Measurements from ENCODE around the gene MTCH2.
A peak's percentile ranks its signal among the peaks of the same experiment; 100 is the strongest.

MTCH2 gene

DNA sequence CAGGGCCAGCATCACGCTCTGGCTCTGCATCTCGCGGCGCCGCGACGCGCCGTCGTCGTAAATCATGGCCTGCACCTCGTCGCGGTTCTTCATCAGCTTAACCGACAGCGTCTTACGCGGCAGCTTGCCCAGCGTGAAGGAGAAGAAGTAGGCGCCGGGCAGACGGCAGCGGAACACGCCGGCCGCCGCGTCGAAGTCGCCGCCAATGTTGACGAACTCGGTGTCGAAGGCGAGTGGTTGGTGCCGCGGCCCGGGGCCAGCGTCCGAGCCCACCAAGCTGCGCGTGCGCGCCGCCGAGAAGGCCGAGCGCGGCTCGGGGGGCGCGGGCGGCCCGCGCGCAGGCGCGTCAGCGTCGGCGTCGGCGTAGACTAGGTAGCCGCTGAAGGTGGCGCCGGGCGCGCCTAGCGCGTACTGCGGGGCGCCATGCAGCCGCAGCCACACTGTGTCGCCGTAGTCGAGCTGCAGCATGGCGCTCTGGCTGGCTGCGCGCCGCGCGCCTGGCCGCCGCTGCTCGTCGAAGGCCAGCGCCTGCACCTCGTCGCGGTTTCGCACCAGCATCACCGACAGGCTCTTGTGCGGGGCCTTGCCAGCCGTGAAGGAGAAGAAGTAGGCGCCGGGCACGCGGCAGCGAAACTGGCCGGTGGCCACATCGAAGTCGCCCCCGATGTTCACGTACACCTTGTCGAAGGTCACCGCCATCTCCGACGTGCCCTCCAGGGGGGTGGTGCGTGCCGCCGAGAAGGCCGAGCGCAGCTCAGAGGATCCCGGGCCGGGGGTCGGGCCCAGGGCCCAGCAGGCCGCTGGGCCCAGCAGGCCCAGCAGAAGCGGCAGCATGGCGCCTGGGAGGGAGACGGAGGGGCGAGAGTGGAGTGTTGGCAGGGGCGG, 52.1 kb downstream of the MTCH2 start:
- DNase-seq (ENCODE audit: low read depth, low spot score) = peak; percentile 70

DNA sequence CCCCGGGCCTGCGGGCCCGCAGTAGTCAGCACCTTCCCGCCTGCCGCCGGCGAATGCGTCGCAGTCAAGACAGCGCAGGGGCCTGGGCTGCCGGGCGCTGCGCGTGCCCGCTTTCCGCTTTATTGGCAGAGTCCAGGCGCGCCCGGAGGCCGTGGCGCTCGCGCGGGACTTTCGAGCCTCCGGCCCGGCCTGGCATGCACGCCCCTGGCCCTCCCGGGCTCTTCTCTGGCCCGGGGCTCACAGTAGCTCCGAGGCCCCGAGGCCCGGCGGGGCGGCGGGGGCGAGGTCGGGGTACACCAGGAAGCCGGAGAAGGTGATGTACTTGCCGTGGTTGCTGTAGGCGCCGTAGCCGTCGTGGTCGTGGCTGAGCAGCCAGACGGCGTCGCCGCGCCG, 52.8 kb downstream of the MTCH2 start:
- no peak for DNase-seq (ENCODE audit: low read depth, low spot score)

DNA sequence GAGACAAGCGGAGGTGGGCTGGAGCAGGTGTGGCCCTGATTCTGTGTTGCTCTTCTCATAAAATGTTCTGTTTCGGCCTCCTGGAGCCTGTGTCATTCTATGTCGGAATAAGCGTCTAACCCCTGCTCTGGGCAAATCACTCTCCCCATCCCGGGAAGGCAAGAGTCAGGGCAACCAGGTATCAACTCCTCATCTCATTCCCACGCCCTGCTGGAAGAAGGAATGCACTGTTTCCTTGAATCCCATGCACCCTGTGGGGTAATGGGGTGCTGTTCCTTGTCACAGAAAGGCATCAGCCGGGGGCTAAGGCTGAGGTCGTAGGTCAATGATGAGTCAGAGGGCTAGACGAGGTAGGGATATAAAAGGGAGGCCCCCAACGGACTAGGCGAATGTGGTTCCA, 53.2 kb downstream of the MTCH2 start:
- DNase-seq (ENCODE audit: low read depth, low spot score) = no peak

DNA sequence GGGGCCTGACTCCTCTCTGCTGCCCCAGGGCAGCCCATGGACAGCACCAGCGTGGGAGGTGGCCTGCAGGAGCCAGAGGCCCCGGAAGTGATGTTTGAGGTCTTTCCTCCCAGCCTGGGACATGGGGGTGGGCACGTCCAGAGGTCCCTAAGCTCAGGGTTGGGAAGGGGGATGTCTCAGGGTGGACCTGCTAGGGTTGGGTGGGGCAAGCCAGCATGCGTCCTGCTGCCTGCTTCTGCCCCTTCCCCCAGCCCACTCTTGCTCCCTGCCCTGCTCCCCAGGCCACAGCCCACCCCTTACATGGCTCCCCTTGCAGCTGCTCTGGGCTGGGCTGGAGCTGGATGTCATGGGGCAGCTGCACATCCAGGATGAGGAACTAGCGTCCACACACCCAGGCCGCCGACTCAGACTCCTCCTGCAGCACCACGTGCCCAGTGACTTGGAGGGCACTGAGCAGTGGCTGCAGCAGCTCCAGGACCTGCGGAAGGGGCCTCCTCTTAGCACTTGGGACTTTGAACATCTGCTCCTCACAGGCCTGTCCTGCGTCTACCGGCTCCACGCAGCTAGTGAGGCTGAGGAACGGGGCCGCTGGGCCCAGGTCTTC, 54.5 kb downstream of the MTCH2 start:
- no peak for DNase-seq (ENCODE audit: low read depth, low spot score)

DNA sequence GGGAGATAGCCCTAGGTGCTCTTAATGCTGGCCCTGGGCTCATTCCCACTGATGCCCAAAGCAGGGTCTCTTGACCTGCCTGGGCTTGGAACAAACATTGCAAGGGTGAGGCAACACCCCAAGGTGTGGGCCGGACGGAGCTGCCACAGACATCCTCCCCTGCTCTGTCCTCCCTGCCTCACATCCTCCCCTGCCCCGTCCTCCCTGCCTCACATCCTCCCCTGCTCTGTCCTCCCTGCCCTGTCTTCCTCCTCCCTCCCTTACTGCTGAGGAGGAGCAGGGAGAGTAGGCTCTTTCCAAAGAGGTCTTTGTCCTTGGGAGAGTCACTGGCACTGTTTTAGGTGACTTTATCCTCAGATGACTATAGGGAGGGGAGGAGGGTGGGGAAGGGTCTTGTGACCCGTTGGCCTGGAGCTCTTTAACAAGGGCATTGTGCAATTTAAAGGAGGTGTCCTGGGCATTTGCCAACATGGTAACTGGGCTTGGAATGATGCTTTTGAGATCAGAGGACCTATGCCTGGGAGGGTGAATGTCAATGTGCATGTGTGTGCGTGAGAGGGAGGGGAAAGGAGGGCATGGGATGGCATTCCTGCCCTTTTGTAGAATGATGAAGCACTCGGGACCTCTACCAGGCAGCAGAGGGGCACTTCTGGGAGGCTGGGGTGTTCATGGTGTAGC, 55.2 kb downstream of the MTCH2 start:
- no peak for DNase-seq (ENCODE audit: low read depth, low spot score)

DNA sequence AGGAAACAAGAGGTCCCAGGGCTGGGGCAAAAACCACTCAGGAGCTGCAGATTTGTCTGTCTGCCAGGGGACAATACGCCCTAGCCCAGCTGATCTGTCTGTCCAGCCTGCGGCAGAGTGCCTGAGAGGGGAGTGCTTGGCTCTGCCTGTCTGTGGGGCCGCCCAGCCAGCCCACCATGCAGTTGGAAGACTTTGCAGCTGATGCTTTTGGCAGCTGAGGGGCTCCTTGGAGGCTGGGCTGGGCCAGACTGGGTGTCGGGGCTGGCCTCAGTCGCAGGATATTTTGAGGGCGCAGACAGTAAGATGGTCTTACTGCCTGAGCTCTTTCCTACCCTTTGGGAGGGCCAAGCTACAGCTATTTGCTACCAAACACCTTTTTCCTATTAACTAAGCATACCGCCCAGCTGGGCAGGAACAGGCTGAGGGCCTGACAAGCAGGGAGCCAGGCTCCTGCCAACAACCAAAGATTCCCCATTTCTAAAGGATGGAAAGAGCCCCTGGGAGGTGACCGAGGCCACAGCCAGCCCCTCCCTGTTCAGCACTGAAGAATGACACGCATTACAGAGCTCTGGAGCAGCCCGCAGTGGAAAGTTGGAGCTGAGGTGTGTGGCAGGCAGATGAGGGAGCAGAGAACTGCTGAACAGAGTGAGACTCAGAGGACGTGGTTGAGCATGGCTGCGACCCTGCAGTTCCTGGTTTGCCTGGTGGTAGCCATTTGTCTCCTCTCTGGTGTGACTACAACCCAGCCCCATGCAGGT, 56.1 kb downstream of the MTCH2 start, which contains the start of gene FAM180B:
FAM180B (plus strand) TSS at position 581 of the 758 bp plus-strand sequence; CDS start at position 672, 91 bp downstream.
- DNase-seq (ENCODE audit: low read depth, low spot score) = no peak

DNA sequence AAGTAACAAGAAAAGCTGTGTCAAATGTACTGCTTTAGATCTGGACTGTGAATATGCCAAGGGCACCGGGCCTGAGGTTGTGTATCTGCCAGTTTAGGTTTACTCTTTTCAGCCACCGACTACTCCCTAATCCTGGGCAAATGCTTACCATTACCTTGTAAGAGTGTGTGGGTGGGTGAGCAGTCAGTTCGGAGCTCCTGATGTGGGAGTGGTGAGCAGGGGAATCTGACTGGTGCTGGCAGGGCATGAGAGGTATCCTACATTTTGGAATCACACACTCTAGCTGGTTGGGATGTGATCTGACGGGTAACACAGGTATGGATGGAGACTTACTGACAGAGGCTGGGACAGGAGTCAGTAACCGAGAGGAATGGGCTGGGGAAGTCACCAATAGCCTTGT, 58.5 kb downstream of the MTCH2 start:
- no peak for DNase-seq (ENCODE audit: low read depth, low spot score)

DNA sequence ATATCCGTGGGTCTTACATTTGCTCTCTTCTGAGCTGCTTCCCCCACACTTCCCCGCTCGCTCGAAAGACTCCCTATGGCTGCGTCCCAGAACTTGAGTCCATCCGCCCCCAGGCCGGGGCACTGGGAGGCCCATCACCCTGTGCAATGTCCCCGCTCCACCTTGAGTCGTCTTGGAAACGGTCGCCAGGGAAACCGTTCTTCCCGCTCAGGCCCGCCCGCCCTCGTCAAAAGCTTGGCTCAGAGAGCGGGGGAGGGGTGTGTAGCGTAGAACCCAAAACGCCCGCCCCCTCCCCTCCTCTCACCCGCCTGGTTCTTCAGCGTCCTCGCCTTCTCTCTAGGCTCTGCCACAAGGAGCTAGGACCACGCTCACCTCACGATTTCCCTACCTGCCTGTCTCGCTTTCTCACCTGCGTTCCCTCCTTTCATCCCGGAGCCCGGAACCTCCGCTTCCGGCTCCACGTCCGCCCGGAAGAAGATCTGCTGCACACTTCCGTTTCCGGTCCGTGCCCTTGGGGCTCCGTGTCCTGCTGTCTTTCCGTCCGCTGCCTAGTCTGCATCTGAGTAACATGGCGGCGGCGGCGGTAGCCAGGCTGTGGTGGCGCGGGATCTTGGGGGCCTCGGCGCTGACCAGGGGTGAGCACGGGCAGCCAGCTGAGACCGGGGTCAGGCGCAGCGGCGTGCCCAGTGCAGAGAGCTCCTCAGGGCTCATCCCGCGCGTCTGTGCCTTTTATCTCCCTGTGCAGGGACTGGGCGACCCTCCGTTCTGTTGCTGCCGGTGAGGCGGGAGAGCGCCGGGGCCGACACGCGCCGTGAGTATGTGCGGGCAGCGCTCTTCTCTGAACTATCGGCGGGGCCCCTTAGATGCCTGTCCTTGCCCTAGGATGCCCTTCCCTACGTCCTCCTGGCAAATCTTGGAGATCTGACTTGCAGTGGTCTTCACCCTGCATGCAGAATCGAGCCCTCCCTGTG, 63.5 kb downstream of the MTCH2 start, which contains the start of the genes KBTBD4 and NDUFS3:
KBTBD4 (minus strand) TSS at position 447 of the 971 bp plus-strand sequence; CDS start at position 428, 19 bp downstream.
NDUFS3 (plus strand) TSS at position 551 of the 971 bp plus-strand sequence; CDS start at position 569, 18 bp downstream.
- peak; percentile 96 for DNase-seq (ENCODE audit: low read depth, low spot score)

DNA sequence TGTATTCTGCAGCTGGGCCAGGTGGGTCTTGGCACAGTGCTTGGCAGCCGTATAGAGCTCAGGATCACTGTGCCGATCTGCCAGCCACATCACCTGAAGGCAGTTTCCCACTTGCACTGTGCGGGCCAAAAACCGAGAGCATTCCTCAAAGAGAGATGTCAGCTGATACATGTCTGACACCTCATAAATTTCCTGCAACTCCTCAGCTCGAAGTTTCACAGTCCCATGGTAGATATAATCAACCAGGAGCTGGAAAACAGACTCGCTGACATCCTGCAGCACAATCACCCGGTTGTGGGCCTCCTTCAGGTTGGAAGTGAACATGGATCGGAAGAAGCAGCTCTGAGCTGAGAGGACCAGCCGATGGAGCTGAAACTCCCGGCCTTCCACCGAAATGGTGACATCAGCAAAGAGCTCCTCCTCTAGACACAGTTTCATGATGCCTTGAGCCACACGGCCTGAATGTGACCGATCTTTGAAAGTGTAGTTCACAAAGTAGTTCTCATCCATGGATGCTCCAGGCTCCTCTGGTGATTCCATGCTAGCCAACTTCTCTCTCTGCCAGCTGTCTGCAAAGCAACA, 64.8 kb downstream of the MTCH2 start:
- no peak for DNase-seq (ENCODE audit: low read depth, low spot score)

DNA sequence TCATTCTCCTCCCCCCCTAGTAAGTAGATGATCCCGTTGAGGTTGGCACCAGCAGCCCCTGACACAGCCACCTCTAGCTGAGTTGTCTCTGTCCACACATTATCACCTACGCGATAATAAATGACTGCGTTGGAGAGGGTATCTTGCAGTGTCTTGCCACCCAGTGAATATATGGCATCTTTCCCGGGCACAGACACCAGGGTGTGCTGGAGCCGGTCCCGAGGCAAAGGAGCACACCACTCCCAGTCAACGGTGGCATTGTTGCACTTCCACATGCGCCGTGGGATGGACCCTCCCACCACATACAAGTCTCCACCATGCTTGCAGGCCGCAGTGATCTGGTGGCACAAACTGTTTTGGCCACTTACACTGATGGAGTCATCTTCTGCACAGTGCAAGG, 69.0 kb downstream of the MTCH2 start:
- DNase-seq (ENCODE audit: low read depth, low spot score) = no peak

DNA sequence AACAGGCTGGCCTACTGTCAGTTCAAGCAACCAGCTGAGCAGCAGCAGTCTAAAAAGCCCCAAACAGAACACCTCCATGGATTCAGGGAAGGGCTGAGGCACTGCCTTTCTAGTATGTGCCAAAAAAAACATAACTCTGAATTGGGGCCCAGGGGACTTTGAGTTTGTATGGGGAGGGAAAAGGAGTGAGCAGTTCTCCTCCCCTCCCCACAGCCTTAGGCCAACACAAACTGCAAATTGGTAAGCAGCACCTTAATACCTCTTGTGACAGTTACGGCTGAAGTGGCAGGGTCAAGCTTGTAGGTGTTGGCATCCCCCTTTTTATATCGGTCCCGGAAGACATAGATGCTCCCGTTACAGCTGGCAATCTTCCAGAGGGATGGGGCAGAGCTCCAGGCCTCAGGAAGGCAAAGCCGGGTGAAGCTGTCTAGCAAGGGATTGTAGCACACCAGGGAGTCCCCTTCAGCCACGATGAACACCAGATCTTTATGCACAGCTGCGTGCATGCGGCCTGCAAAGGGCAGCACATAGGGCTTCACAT, 69.6 kb downstream of the MTCH2 start:
- DNase-seq (ENCODE audit: low read depth, low spot score) = no peak

DNA sequence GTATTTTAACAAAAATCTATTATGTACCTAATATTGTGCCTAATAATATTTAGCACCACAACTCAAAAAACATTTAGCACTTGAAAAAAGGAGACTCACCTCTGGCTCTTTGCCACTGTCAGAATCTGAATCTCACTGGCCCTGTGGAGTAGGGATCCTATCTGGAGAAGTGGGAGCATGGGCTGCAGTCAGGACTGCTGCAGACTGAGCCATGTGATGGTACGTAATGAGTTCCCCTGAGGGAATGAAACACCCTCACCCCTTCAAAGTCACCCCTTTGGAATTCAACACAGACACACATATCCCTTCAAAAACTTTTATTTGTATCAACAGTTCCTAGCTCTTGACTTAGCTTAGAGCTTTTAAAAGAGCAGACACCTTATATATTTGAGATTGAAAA, 70.5 kb downstream of the MTCH2 start:
- DNase-seq (ENCODE audit: low read depth, low spot score) = no peak

DNA sequence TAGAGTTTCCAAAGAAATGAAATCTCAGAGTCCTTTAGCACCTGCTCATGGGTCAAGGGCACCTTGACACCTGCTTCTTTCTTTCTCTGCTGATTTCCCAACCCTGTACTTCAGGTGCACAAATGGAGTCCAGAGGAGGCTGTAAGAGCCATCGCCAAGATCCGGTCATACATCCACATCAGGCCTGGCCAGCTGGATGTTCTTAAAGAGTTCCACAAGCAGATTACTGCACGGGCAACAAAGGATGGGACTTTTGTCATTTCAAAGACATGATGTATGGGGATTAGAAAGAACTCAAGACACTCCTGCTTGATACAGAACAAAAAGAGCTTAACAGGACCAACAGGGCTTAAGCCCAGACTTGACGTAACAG, 71.0 kb downstream of the MTCH2 start:
- no peak for DNase-seq (ENCODE audit: low read depth, low spot score)

DNA sequence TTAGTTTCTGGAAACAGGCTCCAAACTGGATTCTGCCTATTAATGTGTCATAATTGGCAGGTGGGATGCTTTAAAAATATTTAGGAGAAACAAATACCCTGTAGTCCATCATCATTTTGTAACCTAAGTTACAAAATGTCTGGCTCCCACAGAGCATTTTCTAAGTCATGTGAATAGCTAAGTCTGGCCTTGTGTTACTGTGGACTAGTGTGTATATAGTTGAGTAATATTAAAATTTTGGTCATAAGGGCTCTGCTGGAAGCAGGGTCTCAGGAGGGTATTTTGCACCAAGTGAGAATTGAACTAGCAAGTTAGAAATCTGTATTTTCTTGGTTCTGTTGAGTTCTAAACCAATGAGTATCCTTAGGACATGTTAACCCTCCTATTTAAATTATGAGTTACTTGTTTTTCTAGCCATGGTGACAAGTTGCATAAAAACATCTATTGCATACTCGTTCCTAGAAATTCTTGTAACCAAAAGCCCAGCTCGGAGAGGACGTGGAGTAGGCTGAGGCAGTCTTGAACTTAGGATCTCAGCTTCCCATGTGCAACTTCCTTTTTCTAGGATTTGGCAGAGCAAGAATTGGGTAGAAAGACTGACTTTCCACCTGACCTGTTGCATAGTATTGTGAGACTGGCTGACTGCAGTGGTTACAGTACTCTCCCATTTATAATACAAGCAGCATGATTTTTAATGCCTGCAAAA, 71.6 kb downstream of the MTCH2 start:
- DNase-seq (ENCODE audit: low read depth, low spot score) = no peak

DNA sequence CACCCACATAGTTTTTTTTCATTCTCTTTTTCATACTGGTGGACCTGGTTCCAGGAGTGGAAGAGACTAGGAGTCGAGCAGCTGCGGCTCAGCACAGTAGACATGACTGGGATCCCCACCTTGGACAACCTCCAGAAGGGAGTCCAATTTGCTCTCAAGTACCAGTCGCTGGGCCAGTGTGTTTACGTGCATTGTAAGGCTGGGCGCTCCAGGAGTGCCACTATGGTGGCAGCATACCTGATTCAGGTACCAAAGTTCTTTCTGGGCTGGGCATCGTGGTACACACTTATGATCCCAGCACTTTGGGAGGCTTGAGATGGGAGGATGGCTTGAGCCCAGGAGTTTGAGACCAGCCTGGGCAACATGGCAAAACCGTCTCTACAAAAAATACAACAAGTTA, 72.7 kb downstream of the MTCH2 start:
- no peak for DNase-seq (ENCODE audit: low read depth, low spot score)
